ENCODE data around the gene EFHD2. TPM values are rescaled to one million over a fixed set of nuclear protein-coding genes. Genes with fewer than 3 reads are reported as not detected.

The EFHD2 gene
- total and polyA plus RNA-seq, 2 of the 8 experiments (the other 6 are each of a cell fraction or from before 2014, with no cell fraction given) = 24.4 to 25.1 TPM

DNA sequence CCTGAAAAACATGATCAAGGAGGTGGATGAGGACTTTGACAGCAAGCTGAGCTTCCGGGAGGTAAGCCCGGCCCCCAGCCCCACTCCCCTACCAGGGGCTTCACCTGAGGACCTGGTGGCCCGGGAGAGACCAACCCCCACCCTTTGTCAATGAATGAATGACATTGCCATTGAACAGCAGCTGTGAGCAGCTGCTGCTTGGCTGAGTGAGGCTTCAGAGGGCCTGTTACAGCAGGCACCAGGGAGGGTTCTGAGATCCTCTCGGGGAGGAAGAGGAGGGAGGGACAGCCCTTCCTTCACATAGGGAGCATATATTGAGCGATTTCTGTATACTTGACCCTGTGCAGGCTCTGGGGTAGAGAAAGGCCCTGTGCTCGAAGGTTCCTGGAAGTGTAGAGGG, 16.3 kb downstream of the EFHD2 start:
- Histone ChIP-seq H3K14ac (ENCODE audit: insufficient read length) (no peak overlapping the region), H3K23ac (ENCODE audit: insufficient read length) (no peak overlapping the region), H4K8ac (ENCODE audit: extremely low read depth, insufficient read depth, low read length) (no peak overlapping the region), H4K20me1 (replicated peaks in 1 of 2; ENCODE audit: control insufficient read depth in 1 of 2, insufficient read depth in 2 of 2, low read length in 2 of 2) (peaks cover 3 to 5% of the 10 kb centered on the region in 2 experiments), H3K79me2 (ENCODE audit: control insufficient read depth in 1 of 2, insufficient read depth in 2 of 2, low read length in 2 of 2) (no peaks in the 10 kb centered on the region), H3K56ac (replicated peaks; ENCODE audit: insufficient read length, low read depth, low read length) (no peak overlapping the region), H3K4me1 (replicated peaks in 1 of 4; ENCODE audit: control insufficient read depth in 3 of 4, insufficient read depth in 4 of 4, low read length in 3 of 4) (peaks cover 0 to 7% (median 3%) of the 10 kb centered on the region in 4 experiments; a peak in 3 of 7 replicates), H2BK20ac (ENCODE audit: low read length) (no peak overlapping the region), H3K27me3 (replicated peaks in 1 of 4; ENCODE audit: control insufficient read depth in 3 of 4, extremely low read depth in 1 of 4, insufficient read depth in 3 of 4, low read length in 3 of 4) (no peaks in the 10 kb centered on the region; a peak in 1 of 7 replicates), H3K36me3 (ENCODE audit: control insufficient read depth in 2 of 4, insufficient read depth in 4 of 4, low read length in 3 of 4) (no peaks in the 10 kb centered on the region; a peak in 2 of 8 replicates), H3K9me3 (ENCODE audit: insufficient read depth in 2 of 2, low read depth in 1 of 2, low read length in 1 of 2) (no peaks in the 10 kb centered on the region), H3K18ac (ENCODE audit: extremely low read depth, low read length) (no peak overlapping the region), H2BK12ac (ENCODE audit: low read depth, low read length) (no peak overlapping the region), H4K5ac (ENCODE audit: insufficient read length, low read depth, low read length) (no peak overlapping the region), H2BK120ac (replicated peaks; ENCODE audit: low read depth, low read length) (no peak overlapping the region), H3K4ac (replicated peaks; ENCODE audit: insufficient read length, low read depth, low read length) (no peak overlapping the region), H3K79me1 (ENCODE audit: low read depth, low read length) (no peaks in the 10 kb centered on the region), H3K27ac (ENCODE audit: low read depth, low read length) (no peak overlapping the region), H2AK5ac (ENCODE audit: low read depth, low read length) (no peak overlapping the region), H2AFZ (ENCODE audit: low read length) (no peak overlapping the region), H2BK15ac (ENCODE audit: low read length) (no peak overlapping the region), H3K23me2 (ENCODE audit: low read depth, low read length) (no peaks in the 10 kb centered on the region), H4K91ac (replicated peaks; ENCODE audit: insufficient read length, low read length) (no peak overlapping the region), H3K9ac (replicated peaks in 1 of 4; ENCODE audit: extremely low read depth in 1 of 4, low read depth in 3 of 4, low read length in 3 of 4) (no peak overlapping the region), H3K4me3 (ENCODE audit: extremely low read depth in 1 of 4, insufficient read depth in 2 of 4, low read depth in 3 of 4, low read length in 4 of 4) (no peak overlapping the region), H3K4me2 (ENCODE audit: insufficient read depth in 1 of 2, low read depth in 2 of 2, low read length in 2 of 2) (no peak overlapping the region), H2BK5ac (ENCODE audit: low read depth, low read length) (no peak overlapping the region)
- DNase-seq (ENCODE audit: low read depth in 1 of 2, low spot score in 2 of 2) (no peak), FAIRE-seq (no peak)
- WGBS, 2 experiments (ENCODE audit: extremely low coverage in 1 of 2, insufficient coverage in 1 of 2, insufficient read length in 1 of 2, insufficient replicate concordance in 2 of 2, low coverage in 1 of 2, low lambda C conversion rate in 2 of 2, missing lambda C conversion rate in 1 of 2) = 58% methylated on average over 4 of the region's 6 CpGs; no CpG with 5 or more reads in 1 of the 2 experiments
- TF ChIP-seq TAF1 (IDR thresholded peaks at IDR 0.05; ENCODE audit: low read depth, low read length) (no peak), KDM1A (IDR thresholded peaks at IDR 0.05; ENCODE audit: borderline replicate concordance, low read length) (no peak), BACH1 (IDR thresholded peaks at IDR 0.05; ENCODE audit: low read length) (no peak), BCL11A (IDR thresholded peaks at IDR 0.05; ENCODE audit: low read depth in 2 of 2, low read length in 2 of 2) (no peak)
- TF ChIP-seq, protein P1, sequence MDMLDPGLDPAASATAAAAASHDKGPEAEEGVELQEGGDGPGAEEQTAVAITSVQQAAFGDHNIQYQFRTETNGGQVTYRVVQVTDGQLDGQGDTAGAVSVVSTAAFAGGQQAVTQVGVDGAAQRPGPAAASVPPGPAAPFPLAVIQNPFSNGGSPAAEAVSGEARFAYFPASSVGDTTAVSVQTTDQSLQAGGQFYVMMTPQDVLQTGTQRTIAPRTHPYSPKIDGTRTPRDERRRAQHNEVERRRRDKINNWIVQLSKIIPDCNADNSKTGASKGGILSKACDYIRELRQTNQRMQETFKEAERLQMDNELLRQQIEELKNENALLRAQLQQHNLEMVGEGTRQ (IDR thresholded peaks at IDR 0.05; ENCODE audit: low read length) = no peak
- TF ChIP-seq, protein P2, sequence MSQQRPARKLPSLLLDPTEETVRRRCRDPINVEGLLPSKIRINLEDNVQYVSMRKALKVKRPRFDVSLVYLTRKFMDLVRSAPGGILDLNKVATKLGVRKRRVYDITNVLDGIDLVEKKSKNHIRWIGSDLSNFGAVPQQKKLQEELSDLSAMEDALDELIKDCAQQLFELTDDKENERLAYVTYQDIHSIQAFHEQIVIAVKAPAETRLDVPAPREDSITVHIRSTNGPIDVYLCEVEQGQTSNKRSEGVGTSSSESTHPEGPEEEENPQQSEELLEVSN (IDR thresholded peaks at IDR 0.05) = no peak
- CTCF ChIA-PET (ENCODE audit: partially characterized antibody) = interaction anchor here (0.8 to 16.9 kb wide), 9 partner anchors 8 to 315 kb away, joined by 3 to 170 read pairs (median 4); no protein-coding TSS in a partner anchor
- POLR2A ChIA-PET (ENCODE audit: partially characterized antibody) = no interaction called here

All from H1 (cell line).